Heart left ventricle (tissue), 16 donors: ENCODE measurements around the gene REV3L. TPM values are rescaled to one million over a fixed set of nuclear protein-coding genes. Genes with fewer than 3 reads are reported as not detected.

ENCODE experiments used
- ATAC-seq, 4 donors: fragments of 200-7000 bp; cut with Tn5 transposase; one replicate each; pipeline ENCODE4 v1.9.1; 2020 to 2022; ENCODE audit warnings: moderate library complexity in 4 of 4, mild to moderate bottlenecking in 3 of 4, moderate number of reproducible peaks in 1 of 4
- DNase-seq, 5 donors: peaks; one replicate each; pipeline ENCODE4 v3.0.0-alpha.2; 2020
- H3K27ac ChIP-seq, 12 donors: fragments of 200-600 bp; sonication (generic) in 4 of 12; one replicate each; pipeline versions ENCODE4 v1.5.0 to v1.8.0; 2016 to 2022; ENCODE audit warnings: mild to moderate bottlenecking in 2 of 12
- H3K27me3 ChIP-seq, 9 donors: fragments of 200-600 bp; sonication (generic) in 2 of 9; one replicate each; pipeline versions ENCODE4 v1.5.1 to v1.8.0; 2016 to 2022; ENCODE audit warnings: mild to moderate bottlenecking in 3 of 9
- H3K36me3 ChIP-seq, 9 donors: fragments of 200-600 bp; sonication (generic) in 2 of 9; one replicate each; pipeline versions ENCODE4 v1.5.0 to v1.8.0; 2018 to 2022; ENCODE audit warnings: mild to moderate bottlenecking in 2 of 9
- H3K4me1 ChIP-seq, 12 donors: fragments of 200-600 bp; sonication (generic) in 4 of 12; one replicate each; pipeline versions ENCODE4 v1.5.0 to v1.8.0; 2016 to 2022; ENCODE audit warnings: mild to moderate bottlenecking in 3 of 12
- H3K4me3 ChIP-seq, 12 donors: fragments of 200-600 bp; sonication (generic) in 4 of 12; one replicate each; pipeline versions ENCODE4 v1.5.0 to v1.8.0; 2017 to 2022; ENCODE audit warnings: mild to moderate bottlenecking in 9 of 12, moderate library complexity in 4 of 12
- H3K9me3 ChIP-seq, 12 donors: fragments of 200-600 bp; sonication (generic) in 4 of 12; one replicate each; pipeline versions ENCODE4 v1.5.0 to v1.8.0; 2016 to 2022; ENCODE audit warnings: mild to moderate bottlenecking in 1 of 12
- POLR2A ChIP-seq, 2 donors: fragments of 450-650 bp; IDR thresholded peaks; one replicate each; pipeline ENCODE4 v1.6.1; 2017; ENCODE audit warnings: antibody characterized with exemption in 2 of 2, mild to moderate bottlenecking in 2 of 2, moderate library complexity in 2 of 2
- WGBS, 4 donors: extraction: QIAGEN DNeasy Blood & Tissue Kit in 2 of 4; methylation state at CpG; one replicate each; pipeline versions ENCODE4 v1.1.5 to v1.1.7; 2013 to 2018; 5-methylcytosine and 5-hydroxymethylcytosine counted together
- intact Hi-C, 10 donors: fragments of 100-400 bp; cut with DNase I; formaldehyde crosslinking; loops; one replicate each; pipeline versions ENCODE4 v1.11.1 to v1.14.2; 2022
- polyA plus RNA-seq, 2 donors: library from polyadenylated mRNA; stranded (reverse); fragments of 200-250 nt; gene quantifications; one replicate each; pipeline ENCODE4 v1.2.3, GENCODE V29; 2013
- total RNA-seq, 9 donors: library from RNA; depleted of rRNA in 2 of 9; stranded (reverse); fragments of >200 nt in 2 of 9; fragmentation: NEBNext Ultra II Directional in 3 of 9; extraction: Animal tissue kit (Norgen Biotek cat#: 25700) in 3 of 9; gene quantifications; one replicate each; pipeline versions ENCODE4 v1.1.0 to v1.2.4, GENCODE V29; 2016 to 2023
- TF ChIP-seq, protein P1 (sequence below), 12 donors: fragments of 200-600 bp; sonication (generic) in 4 of 12; IDR thresholded peaks; one replicate each; pipeline versions ENCODE4 v1.5.0 to v1.8.0; 2018 to 2022; ENCODE audit warnings: antibody characterized with exemption in 12 of 12, mild to moderate bottlenecking in 5 of 12
- donor health status: ischemic (EF 13 %, LVEDD 7.1; RV severe dilation, severe dysfunction).
- donor health status: healthy with polysubstance abuse.
- donor health status: DM: no; HTN: yes; CAD: no.
- donor health status: DM: no; HTN: no; CAD: no.
- donor health status: ischemic (EF 25% LVEDD 6.9; RV normal size, moderate dysfunction).
- donor health status: ischemic (EF 25% LVEDD 5.7; RV mildly dilated, moderate dysfunction).
- donor health status: healthy.
- donor health status: DM: yes; HTN: yes; CAD: no.
- donor health status: ischemic (EF 35%, LVEDD 5.7; RV mildly dilated, moderate dysfunction).
- donor health status: nonischemic (EF 11% LVEDD 7.7; RV severe dilation, severe dysfunction).
- donor health status: DM: yes; HTN: yes; CAD: no.
- donor health status: PGD.
- donor health status: ischemic (EF 29% LVEDD 5.4; RV normal size, mild dysfunction).
- donor health status: nonischemic (EF 23%, LVEDD 6.1; RV moderate dilation, normal function).

Gene REV3L
- total and polyA plus RNA-seq, 11 donors, result 6.1 to 20.0 (median 13.0) TPM

DNA sequence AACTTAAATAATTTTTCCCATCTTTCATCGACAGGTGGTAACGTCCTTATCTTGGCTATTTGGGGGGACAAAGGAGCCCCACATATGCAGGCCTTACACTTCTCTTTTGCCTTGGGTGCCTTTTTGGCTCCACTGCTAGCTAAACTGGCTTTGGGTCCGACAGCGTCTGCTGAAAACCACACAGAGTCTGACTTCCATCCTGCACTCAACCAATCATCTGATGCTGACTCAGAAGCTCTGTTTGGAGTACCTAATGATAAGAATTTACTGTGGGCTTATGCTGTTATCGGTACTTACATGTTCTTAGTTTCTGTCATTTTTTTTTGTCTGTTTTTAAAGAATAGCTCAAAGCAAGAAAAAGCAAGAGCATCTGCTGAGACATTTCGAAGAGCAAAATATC, 217.2 kb downstream of the REV3L start:
- ATAC-seq, result peak in 2 of 4 donors; percentile 27 to 46

GRCh38 chr6:111263837-111264236, 219.2 kb downstream of the REV3L start:
- peaks cover 0 to 42% (median 34%) of the 10 kb centered on the region in 9 donors for H3K36me3 ChIP-seq
- H3K4me1 ChIP-seq, result peaks cover 0 to 36% (median 13%) of the 10 kb centered on the region in 12 donors
- ATAC-seq (no peak), DNase-seq (no peak)
- no peak overlapping the region for H3K4me3 ChIP-seq
- WGBS, 4 donors, result 70 to 90% (median 84%) methylated on average over 4 of the region's 4 CpGs
- no peaks in the 10 kb centered on the region for H3K27me3 ChIP-seq
- intact Hi-C loops, result loop anchor here in 4 of 10 donors (10.0 kb wide), 2 partner anchors 381 to 781 kb away; no protein-coding TSS in a partner anchor
- TF ChIP-seq, protein P1, sequence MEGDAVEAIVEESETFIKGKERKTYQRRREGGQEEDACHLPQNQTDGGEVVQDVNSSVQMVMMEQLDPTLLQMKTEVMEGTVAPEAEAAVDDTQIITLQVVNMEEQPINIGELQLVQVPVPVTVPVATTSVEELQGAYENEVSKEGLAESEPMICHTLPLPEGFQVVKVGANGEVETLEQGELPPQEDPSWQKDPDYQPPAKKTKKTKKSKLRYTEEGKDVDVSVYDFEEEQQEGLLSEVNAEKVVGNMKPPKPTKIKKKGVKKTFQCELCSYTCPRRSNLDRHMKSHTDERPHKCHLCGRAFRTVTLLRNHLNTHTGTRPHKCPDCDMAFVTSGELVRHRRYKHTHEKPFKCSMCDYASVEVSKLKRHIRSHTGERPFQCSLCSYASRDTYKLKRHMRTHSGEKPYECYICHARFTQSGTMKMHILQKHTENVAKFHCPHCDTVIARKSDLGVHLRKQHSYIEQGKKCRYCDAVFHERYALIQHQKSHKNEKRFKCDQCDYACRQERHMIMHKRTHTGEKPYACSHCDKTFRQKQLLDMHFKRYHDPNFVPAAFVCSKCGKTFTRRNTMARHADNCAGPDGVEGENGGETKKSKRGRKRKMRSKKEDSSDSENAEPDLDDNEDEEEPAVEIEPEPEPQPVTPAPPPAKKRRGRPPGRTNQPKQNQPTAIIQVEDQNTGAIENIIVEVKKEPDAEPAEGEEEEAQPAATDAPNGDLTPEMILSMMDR (IDR thresholded peaks at IDR 0.05), result no peak
- TF ChIP-seq POLR2A (IDR thresholded peaks at IDR 0.05), result no peak
- H3K9me3 ChIP-seq, result no peaks in the 10 kb centered on the region
- no peak overlapping the region for H3K27ac ChIP-seq

More for the DNA sequence above, 217.2 kb downstream of the REV3L start:
- TF ChIP-seq POLR2A (IDR thresholded peaks at IDR 0.05), result no peak
- TF ChIP-seq, protein P1 (IDR thresholded peaks at IDR 0.05), result no peak
- WGBS, 4 donors, result 66 to 83% (median 78%) methylated on average over 6 of the region's 6 CpGs
- intact Hi-C loops, result loop anchor here in 4 of 10 donors (10.0 kb wide), 2 partner anchors 379 to 779 kb away; no protein-coding TSS in a partner anchor
- Histone ChIP-seq H3K27me3 (no peaks in the 10 kb centered on the region), H3K36me3 (peaks cover 0 to 54% (median 42%) of the 10 kb centered on the region in 9 donors), H3K4me1 (peaks cover 0 to 21% (median 2%) of the 10 kb centered on the region in 12 donors), H3K4me3 (no peak overlapping the region), H3K27ac (peak overlapping the region in 2 of 12 donors; percentile 17 to 42), H3K9me3 (no peaks in the 10 kb centered on the region)
- DNase-seq, result no peak

DNA sequence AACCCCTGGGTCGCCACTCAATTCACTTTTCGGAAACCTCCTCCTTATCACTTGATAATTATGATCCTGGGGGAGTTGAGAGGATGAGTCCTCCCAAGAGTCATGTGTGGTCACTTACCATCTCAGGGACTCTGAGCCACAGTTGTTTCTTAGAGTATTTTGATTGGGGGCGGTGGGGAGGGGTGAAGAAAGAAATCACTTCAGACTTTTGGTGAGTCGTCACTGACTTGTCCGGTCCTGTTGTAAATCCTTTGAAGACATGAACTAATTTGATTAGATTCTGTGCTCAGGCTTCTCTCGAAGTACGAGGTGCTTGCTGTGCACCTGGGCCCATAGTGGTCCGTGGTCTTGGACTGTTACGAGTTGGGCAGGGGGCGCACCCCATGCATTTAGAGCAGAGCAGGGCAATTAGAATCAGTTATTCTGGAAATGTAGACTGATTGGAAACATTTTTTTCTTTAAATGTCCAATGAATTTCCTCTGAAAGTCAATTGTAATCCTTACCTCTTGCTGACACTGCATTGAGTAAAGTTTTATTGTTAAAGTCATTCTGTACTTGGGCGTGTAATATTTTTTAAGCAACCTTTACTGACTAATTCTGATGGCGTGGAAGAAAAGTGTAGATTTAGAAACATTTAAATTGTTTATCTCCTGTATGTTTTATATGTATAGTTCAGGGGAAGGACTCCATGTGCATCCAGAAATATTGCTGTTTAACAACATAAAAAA, 222.3 kb downstream of the REV3L start:
- TF ChIP-seq, protein P1 (IDR thresholded peaks at IDR 0.05), result no peak
- no peak for TF ChIP-seq POLR2A (IDR thresholded peaks at IDR 0.05)
- Histone ChIP-seq H3K36me3 (peaks cover 0 to 20% (median 13%) of the 10 kb centered on the region in 9 donors), H3K4me1 (peaks cover 0 to 22% (median 13%) of the 10 kb centered on the region in 12 donors), H3K27me3 (no peaks in the 10 kb centered on the region), H3K4me3 (peak overlapping the region in 2 of 12 donors; percentile 77 to 84), H3K9me3 (no peaks in the 10 kb centered on the region), H3K27ac (no peak overlapping the region)
- intact Hi-C loops, result loop anchor here in 4 of 10 donors (10.0 kb wide), 2 partner anchors 384 to 784 kb away; no protein-coding TSS in a partner anchor
- 89 to 90% (median 90%) methylated on average over 12 of the region's 12 CpGs for WGBS, 4 donors
- ATAC-seq, result no peak
- no peak for DNase-seq
